ENCODE data around the gene SAMD4A. TPM values are rescaled to one million over a fixed set of nuclear protein-coding genes. Genes with fewer than 3 reads are reported as not detected.

The SAMD4A gene
- total and polyA plus RNA-seq, 7 experiments from 2014 or later: 0.73 to 5.7 (median 1.7) TPM; not detected in 2

- DNase-seq (no peak), ATAC-seq (no peak)
- Histone ChIP-seq H3K9me3 (ENCODE audit: control insufficient read depth in 2 of 3, low read length in 3 of 3) (no peaks in the 10 kb centered on the region), H3K27ac (ENCODE audit: low read depth, low read length) (no peak overlapping the region), H3K4me1 (ENCODE audit: control insufficient read depth in 2 of 2, insufficient read depth in 2 of 2, low read length in 2 of 2) (no peaks in the 10 kb centered on the region), H3K27me3 (ENCODE audit: control insufficient read depth in 2 of 2, insufficient read depth in 2 of 2, low read length in 2 of 2) (no peaks in the 10 kb centered on the region), H3K36me3 (ENCODE audit: control insufficient read depth in 2 of 3, insufficient read depth in 3 of 3, low read length in 3 of 3) (peaks cover 6 to 8% (median 8%) of the 10 kb centered on the region in 3 experiments), H3K4me3 (ENCODE audit: low read length) (no peak overlapping the region)
- no peaks in the 10 kb centered on the region for H3K27me3 Mint-ChIP-seq
- peaks cover 5 to 19% (median 7%) of the 10 kb centered on the region in 5 donors for H3K36me3 Mint-ChIP-seq
- POLR2A ChIA-PET: no interaction called here
- CTCF ChIA-PET: no interaction called here
- no peak overlapping the region for H3K4me3 Mint-ChIP-seq
- H3K4me1 Mint-ChIP-seq: peaks cover 0 to 5% (median 0%) of the 10 kb centered on the region in 7 donors
- intact Hi-C loops (cut with micrococcal nuclease): no loop called here
- H3K9me3 Mint-ChIP-seq: no peaks in the 10 kb centered on the region
- no peak overlapping the region for H3K27ac Mint-ChIP-seq
Measured at GRCh38 chr14:54535126-54535525, 31.8 kb upstream of the SAMD4A start.

DNA sequence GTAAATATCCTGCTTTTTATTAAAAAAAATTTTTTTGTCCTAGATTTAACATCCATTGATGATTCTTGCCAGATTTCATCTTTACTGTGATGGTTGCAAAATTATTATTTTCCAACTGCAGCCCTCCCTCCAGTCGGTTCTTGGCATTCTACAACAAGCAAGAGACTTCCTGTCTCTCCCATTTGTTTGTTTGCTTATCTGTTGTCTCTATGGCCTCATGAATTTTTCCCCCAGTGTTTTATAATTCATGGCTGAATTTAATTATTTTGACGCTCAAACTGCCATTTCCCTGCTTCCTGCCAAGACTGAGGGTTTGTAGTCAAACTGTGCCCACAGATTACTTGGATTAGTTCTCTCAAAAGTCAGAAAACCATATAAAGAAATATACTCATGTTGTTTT is 31.3 kb upstream of the SAMD4A start:
- H3K4me1 ChIP-seq (ENCODE audit: control insufficient read depth in 2 of 2, insufficient read depth in 2 of 2, low read length in 2 of 2): no peaks in the 10 kb centered on the region
- Mint-ChIP-seq H3K4me3 (no peak overlapping the region), H3K27ac (no peak overlapping the region), H3K36me3 (peaks cover 5 to 20% (median 7%) of the 10 kb centered on the region in 5 donors), H3K4me1 (peaks cover 0 to 5% (median 0%) of the 10 kb centered on the region in 7 donors), H3K9me3 (no peaks in the 10 kb centered on the region), H3K27me3 (no peaks in the 10 kb centered on the region)
- no peaks in the 10 kb centered on the region for H3K9me3 ChIP-seq (ENCODE audit: control insufficient read depth in 2 of 3, low read length in 3 of 3)
- POLR2A ChIA-PET: no interaction called here
- H3K27me3 ChIP-seq (ENCODE audit: control insufficient read depth in 2 of 2, insufficient read depth in 2 of 2, low read length in 2 of 2): no peaks in the 10 kb centered on the region
- CTCF ChIA-PET: no interaction called here
- ATAC-seq (no peak), DNase-seq (no peak)
- H3K4me3 ChIP-seq (ENCODE audit: low read length): no peak overlapping the region
- peaks cover 6 to 8% (median 8%) of the 10 kb centered on the region in 3 experiments for H3K36me3 ChIP-seq (ENCODE audit: control insufficient read depth in 2 of 3, insufficient read depth in 3 of 3, low read length in 3 of 3)
- intact Hi-C loops (cut with micrococcal nuclease): no loop called here
- H3K27ac ChIP-seq (ENCODE audit: low read depth, low read length): no peak overlapping the region

GRCh38 chr14:54537651-54538050 is 29.3 kb upstream of the SAMD4A start:
- intact Hi-C loops (cut with micrococcal nuclease): no loop called here
- CTCF ChIA-PET: no interaction called here
- ATAC-seq (no peak), DNase-seq (no peak)
- Histone ChIP-seq H3K9me3 (ENCODE audit: control insufficient read depth in 2 of 3, low read length in 3 of 3) (no peaks in the 10 kb centered on the region), H3K27me3 (ENCODE audit: control insufficient read depth in 2 of 2, insufficient read depth in 2 of 2, low read length in 2 of 2) (no peaks in the 10 kb centered on the region), H3K4me3 (ENCODE audit: low read length) (no peak overlapping the region), H3K4me1 (ENCODE audit: control insufficient read depth in 2 of 2, insufficient read depth in 2 of 2, low read length in 2 of 2) (no peaks in the 10 kb centered on the region), H3K36me3 (ENCODE audit: control insufficient read depth in 2 of 3, insufficient read depth in 3 of 3, low read length in 3 of 3) (peaks cover 0 to 8% (median 8%) of the 10 kb centered on the region in 3 experiments), H3K27ac (ENCODE audit: low read depth, low read length) (no peak overlapping the region)
- POLR2A ChIA-PET: no interaction called here
- Mint-ChIP-seq H3K36me3 (peaks cover 0 to 22% (median 3%) of the 10 kb centered on the region in 5 donors), H3K27ac (no peak overlapping the region), H3K27me3 (no peaks in the 10 kb centered on the region), H3K9me3 (no peaks in the 10 kb centered on the region), H3K4me1 (peaks cover 0 to 2% (median 0%) of the 10 kb centered on the region in 7 donors), H3K4me3 (no peak overlapping the region)

- POLR2A ChIA-PET: no interaction called here
Measured at GRCh38 chr14:54538055-54538454, 28.9 kb upstream of the SAMD4A start.

GRCh38 chr14:54547583-54547982 is 19.3 kb upstream of the SAMD4A start:
- no peak overlapping the region for H3K27ac ChIP-seq (ENCODE audit: low read depth, low read length)
- intact Hi-C loops (cut with micrococcal nuclease): no loop called here
- DNase-seq (no peak), ATAC-seq (no peak)
- Mint-ChIP-seq H3K27me3 (peaks cover 0 to 6% (median 0%) of the 10 kb centered on the region in 5 donors), H3K4me3 (no peak overlapping the region), H3K36me3 (peaks cover 0 to 11% (median 0%) of the 10 kb centered on the region in 5 donors), H3K4me1 (no peaks in the 10 kb centered on the region), H3K27ac (peak overlapping the region in 1 of 9 donors; percentile 56), H3K9me3 (peaks cover 0 to 2% (median 0%) of the 10 kb centered on the region in 11 donors)
- no peaks in the 10 kb centered on the region for H3K9me3 ChIP-seq (ENCODE audit: control insufficient read depth in 2 of 3, low read length in 3 of 3)
- CTCF ChIA-PET: interaction anchor here (0.5 kb wide), 1 partner anchor 1942 kb away, joined by 3 read pairs; no protein-coding TSS in a partner anchor
- no peaks in the 10 kb centered on the region for H3K27me3 ChIP-seq (ENCODE audit: control insufficient read depth in 2 of 2, insufficient read depth in 2 of 2, low read length in 2 of 2)
- POLR2A ChIA-PET: no interaction called here
- no peak overlapping the region for H3K4me3 ChIP-seq (ENCODE audit: low read length)
- no peaks in the 10 kb centered on the region for H3K36me3 ChIP-seq (ENCODE audit: control insufficient read depth in 2 of 3, insufficient read depth in 3 of 3, low read length in 3 of 3)
- H3K4me1 ChIP-seq (ENCODE audit: control insufficient read depth in 2 of 2, insufficient read depth in 2 of 2, low read length in 2 of 2): no peaks in the 10 kb centered on the region

More at GRCh38 chr14:54538055-54538454, 28.9 kb upstream of the SAMD4A start:
- no peaks in the 10 kb centered on the region for H3K9me3 ChIP-seq (ENCODE audit: control insufficient read depth in 2 of 3, low read length in 3 of 3)
- no peaks in the 10 kb centered on the region for H3K27me3 ChIP-seq (ENCODE audit: control insufficient read depth in 2 of 2, insufficient read depth in 2 of 2, low read length in 2 of 2)
- ATAC-seq (no peak), DNase-seq (no peak)
- H3K36me3 ChIP-seq (ENCODE audit: control insufficient read depth in 2 of 3, insufficient read depth in 3 of 3, low read length in 3 of 3): peaks cover 0 to 8% (median 8%) of the 10 kb centered on the region in 3 experiments
- H3K4me1 ChIP-seq (ENCODE audit: control insufficient read depth in 2 of 2, insufficient read depth in 2 of 2, low read length in 2 of 2): no peaks in the 10 kb centered on the region
- Mint-ChIP-seq H3K27ac (no peak overlapping the region), H3K9me3 (no peaks in the 10 kb centered on the region), H3K27me3 (no peaks in the 10 kb centered on the region), H3K4me3 (no peak overlapping the region), H3K36me3 (peaks cover 0 to 22% (median 3%) of the 10 kb centered on the region in 5 donors), H3K4me1 (peaks cover 0 to 2% (median 0%) of the 10 kb centered on the region in 7 donors)
- no peak overlapping the region for H3K4me3 ChIP-seq (ENCODE audit: low read length)
- H3K27ac ChIP-seq (ENCODE audit: low read depth, low read length): no peak overlapping the region
- intact Hi-C loops (cut with micrococcal nuclease): no loop called here
- CTCF ChIA-PET: no interaction called here

- H3K27me3 ChIP-seq (ENCODE audit: control insufficient read depth in 2 of 2, insufficient read depth in 2 of 2, low read length in 2 of 2): no peaks in the 10 kb centered on the region
- CTCF ChIA-PET: no interaction called here
- H3K9me3 Mint-ChIP-seq: peaks cover 0 to 2% (median 0%) of the 10 kb centered on the region in 11 donors
- intact Hi-C loops (cut with micrococcal nuclease): no loop called here
- no peaks in the 10 kb centered on the region for H3K36me3 ChIP-seq (ENCODE audit: control insufficient read depth in 2 of 3, insufficient read depth in 3 of 3, low read length in 3 of 3)
- no peaks in the 10 kb centered on the region for H3K4me1 Mint-ChIP-seq
- DNase-seq: no peak
- no peak overlapping the region for H3K27ac Mint-ChIP-seq
- H3K36me3 Mint-ChIP-seq: peaks cover 0 to 11% (median 0%) of the 10 kb centered on the region in 5 donors
- no peaks in the 10 kb centered on the region for H3K4me1 ChIP-seq (ENCODE audit: control insufficient read depth in 2 of 2, insufficient read depth in 2 of 2, low read length in 2 of 2)
- no peak for ATAC-seq
- no peak overlapping the region for H3K4me3 ChIP-seq (ENCODE audit: low read length)
- H3K9me3 ChIP-seq (ENCODE audit: control insufficient read depth in 2 of 3, low read length in 3 of 3): no peaks in the 10 kb centered on the region
- peaks cover 0 to 6% (median 5%) of the 10 kb centered on the region in 5 donors for H3K27me3 Mint-ChIP-seq
- no peak overlapping the region for H3K27ac ChIP-seq (ENCODE audit: low read depth, low read length)
- no peak overlapping the region for H3K4me3 Mint-ChIP-seq
- POLR2A ChIA-PET: interaction anchor here (0.6 kb wide), 1 partner anchor 133 kb away, joined by 4 read pairs; no protein-coding TSS in a partner anchor
Measured at GRCh38 chr14:54548491-54548890, 18.4 kb upstream of the SAMD4A start.

GRCh38 chr14:54549862-54550261 is 17.1 kb upstream of the SAMD4A start:
- Histone ChIP-seq H3K27ac (ENCODE audit: low read depth, low read length) (no peak overlapping the region), H3K4me1 (ENCODE audit: control insufficient read depth in 2 of 2, insufficient read depth in 2 of 2, low read length in 2 of 2) (no peaks in the 10 kb centered on the region), H3K9me3 (ENCODE audit: control insufficient read depth in 2 of 3, low read length in 3 of 3) (no peaks in the 10 kb centered on the region), H3K27me3 (ENCODE audit: control insufficient read depth in 2 of 2, insufficient read depth in 2 of 2, low read length in 2 of 2) (no peaks in the 10 kb centered on the region), H3K4me3 (ENCODE audit: low read length) (no peak overlapping the region), H3K36me3 (ENCODE audit: control insufficient read depth in 2 of 3, insufficient read depth in 3 of 3, low read length in 3 of 3) (no peaks in the 10 kb centered on the region)
- DNase-seq (no peak), ATAC-seq (no peak)
- POLR2A ChIA-PET: no interaction called here
- intact Hi-C loops (cut with micrococcal nuclease): no loop called here
- CTCF ChIA-PET: no interaction called here
- no peak overlapping the region for H3K4me3 Mint-ChIP-seq
- H3K36me3 Mint-ChIP-seq: peaks cover 0 to 11% (median 0%) of the 10 kb centered on the region in 5 donors
- H3K9me3 Mint-ChIP-seq: no peaks in the 10 kb centered on the region
- H3K4me1 Mint-ChIP-seq: no peaks in the 10 kb centered on the region
- H3K27ac Mint-ChIP-seq: peak overlapping the region in 1 of 9 donors; percentile 13
- peaks cover 0 to 9% (median 7%) of the 10 kb centered on the region in 5 donors for H3K27me3 Mint-ChIP-seq
